Vagina (tissue), 2 donors: ENCODE measurements around the gene DENND1A.

Experiments
- CTCF ChIP-seq, 3 experiments: fragments of 450-650 bp in 2 of 3; fragments of 200-600 bp in 1 of 3; sonication (generic) in 1 of 3; IDR thresholded peaks; one replicate each; pipeline ENCODE4 v1.5.1; 2017 to 2019; ENCODE audit warnings: antibody characterized with exemption in 3 of 3, mild to moderate bottlenecking in 2 of 3, moderate library complexity in 2 of 3
- POLR2A ChIP-seq, 2 donors: fragments of 450-650 bp; IDR thresholded peaks; one replicate each; pipeline ENCODE4 v1.6.1; 2017; ENCODE audit warnings: antibody characterized with exemption in 2 of 2, mild to moderate bottlenecking in 2 of 2, moderate library complexity in 2 of 2

GRCh38 chr9:123960366-123960765, 30.4 kb upstream of the DENND1A start:
- TF ChIP-seq CTCF (IDR thresholded peaks at IDR 0.05): no peak
- TF ChIP-seq POLR2A (IDR thresholded peaks at IDR 0.05): no peak
